Measurements from ENCODE around the gene SDK2.

Gene SDK2

DNA sequence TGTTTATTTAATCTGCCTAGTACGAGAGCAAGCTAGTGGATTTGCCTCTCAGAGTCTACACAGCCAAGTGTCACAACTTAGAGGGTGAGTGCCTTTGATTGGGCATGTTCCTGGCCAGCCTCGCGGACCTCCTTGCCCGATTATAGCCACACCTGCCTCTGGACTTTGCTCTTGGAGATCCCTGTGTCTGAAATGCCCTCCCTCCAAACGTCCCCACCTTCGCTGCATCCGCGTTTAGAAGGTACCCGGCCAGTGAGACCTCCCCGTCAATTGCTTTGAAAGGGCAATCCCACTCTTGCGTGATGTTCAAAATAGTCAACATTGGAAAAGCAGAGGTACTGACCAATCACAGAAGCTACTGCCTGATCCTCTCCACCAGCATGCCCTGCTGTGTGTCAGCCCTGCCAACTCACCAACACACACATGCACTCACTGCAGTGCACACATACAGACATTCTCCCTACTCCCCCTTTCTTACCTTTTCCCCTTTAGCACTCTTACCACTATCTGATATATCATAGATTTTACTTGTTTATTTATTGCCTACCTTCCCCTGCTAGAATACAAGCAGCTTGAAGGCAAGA lies 6.5 kb upstream of the SDK2 start:
- DNase-seq: no peak

- DNase-seq: no peak
Measured at GRCh38 chr17:73650140-73650539, 5.9 kb upstream of the SDK2 start.

DNA sequence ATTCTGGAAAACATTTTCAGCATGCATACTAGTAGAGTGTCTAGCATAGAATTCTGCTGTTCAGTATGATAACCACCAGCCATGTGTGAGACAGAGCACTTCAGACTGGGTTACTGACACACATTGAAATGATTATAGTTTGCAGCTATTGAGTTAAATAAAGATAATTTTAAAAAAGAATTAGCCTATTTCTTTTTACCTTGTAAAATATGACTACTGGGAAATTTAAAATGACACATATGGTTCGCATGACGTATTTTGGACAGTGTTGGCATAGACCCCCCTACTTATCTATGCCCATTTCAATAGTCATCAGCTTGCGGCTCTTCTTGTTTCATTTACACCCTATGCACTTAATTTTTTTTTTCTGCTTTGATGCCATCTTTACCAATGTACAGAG lies 4.7 kb upstream of the SDK2 start:
- DNase-seq: no peak

- DNase-seq: no peak
Measured at GRCh38 chr17:73648543-73648820, 4.2 kb upstream of the SDK2 start.

GRCh38 chr17:73647772-73648542 lies 3.7 kb upstream of the SDK2 start:
- no peak for DNase-seq

GRCh38 chr17:73647301-73647695 lies 3.1 kb upstream of the SDK2 start:
- no peak for DNase-seq

DNA sequence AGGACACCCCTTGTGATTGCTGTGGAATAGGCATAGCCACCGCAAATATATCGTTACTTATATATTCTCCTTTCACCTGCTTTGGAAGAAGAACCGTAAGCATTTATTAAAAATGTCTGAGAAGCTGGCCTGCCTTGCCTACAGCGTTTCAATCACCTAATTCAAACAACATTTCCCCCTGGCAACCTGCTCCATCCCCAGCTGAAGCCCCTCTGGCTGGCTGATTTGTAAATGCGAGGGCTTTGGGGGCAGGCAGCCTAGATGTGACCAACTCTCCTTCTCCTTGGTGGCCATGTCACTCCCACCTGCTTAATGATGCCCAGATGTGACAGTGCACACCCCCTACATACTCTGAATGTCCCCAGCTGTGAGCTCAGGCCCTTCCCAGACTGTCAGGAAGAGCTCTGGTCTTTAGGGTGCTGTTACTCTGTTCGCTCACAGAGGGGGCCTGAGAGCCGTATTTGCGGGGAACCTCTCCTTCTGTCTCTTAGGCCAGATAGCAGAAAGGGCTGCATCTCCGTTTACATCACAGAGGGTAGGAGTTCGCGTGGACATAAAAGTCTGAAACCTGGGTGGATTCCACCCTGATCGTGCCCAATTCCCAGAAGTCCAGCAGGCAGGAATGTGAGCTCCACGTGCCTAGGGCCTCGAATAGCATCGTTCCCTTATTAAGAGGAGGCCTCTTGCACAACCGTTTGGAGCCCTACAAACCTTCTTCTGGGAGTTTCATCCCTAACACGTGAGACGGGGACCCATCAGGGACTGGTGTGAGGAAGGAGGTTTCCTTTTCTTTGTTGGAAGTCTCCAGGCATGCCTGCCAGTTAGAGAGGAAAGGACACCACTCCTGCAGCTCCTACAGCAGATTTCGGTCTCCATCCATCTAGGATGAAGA lies 2.4 kb upstream of the SDK2 start:
- DNase-seq: no peak

- DNase-seq: no peak
Measured at GRCh38 chr17:73645050-73645871, 1.0 kb upstream of the SDK2 start.

GRCh38 chr17:73643852-73644144 lies 447 bp downstream of the SDK2 start:
- no peak for DNase-seq

DNA sequence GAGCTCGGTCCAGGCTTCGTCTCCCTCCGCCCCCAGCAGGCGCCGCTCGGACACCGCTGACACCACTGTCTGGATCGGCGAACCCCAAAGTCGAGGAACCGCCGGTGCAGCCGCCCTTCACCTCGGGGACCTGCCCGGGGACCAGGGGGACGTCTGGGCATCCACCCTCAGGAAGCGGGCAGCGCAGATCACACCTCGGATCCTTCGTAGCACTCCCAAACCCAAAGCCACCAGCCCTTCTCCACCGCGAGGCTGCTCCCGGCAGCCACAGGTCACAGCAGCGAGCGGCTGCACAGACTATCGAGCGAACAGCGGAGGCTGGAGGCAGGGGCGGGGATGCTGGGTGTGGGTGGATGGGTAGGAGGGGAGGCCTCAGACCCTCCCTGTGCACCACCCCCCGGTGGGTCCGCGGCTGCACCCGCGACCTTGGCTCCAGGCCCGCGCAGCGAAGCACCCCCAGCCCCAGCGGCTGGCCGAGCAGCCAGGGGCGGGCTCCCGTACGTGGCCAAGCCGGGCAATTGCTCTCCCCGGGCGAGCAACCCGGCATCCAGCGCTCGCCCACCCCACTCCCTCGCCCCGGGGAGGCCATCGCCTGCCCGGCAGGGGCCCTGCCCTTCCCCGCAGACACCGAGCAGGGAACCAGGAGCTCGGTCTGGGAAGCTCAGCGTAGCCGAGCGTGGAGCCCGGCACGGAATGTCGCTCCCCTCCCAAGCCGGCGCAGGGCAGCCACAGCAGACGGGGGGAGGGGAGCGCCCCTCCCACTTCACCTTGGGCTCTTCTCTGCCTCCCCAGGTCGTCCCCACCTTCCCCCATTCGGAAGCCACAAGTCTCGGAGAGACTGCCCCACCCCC lies 1.0 kb downstream of the SDK2 start:
- DNase-seq: peak; percentile 66

- DNase-seq: no peak
Measured at GRCh38 chr17:73642659-73643000, 1.6 kb downstream of the SDK2 start.

DNA sequence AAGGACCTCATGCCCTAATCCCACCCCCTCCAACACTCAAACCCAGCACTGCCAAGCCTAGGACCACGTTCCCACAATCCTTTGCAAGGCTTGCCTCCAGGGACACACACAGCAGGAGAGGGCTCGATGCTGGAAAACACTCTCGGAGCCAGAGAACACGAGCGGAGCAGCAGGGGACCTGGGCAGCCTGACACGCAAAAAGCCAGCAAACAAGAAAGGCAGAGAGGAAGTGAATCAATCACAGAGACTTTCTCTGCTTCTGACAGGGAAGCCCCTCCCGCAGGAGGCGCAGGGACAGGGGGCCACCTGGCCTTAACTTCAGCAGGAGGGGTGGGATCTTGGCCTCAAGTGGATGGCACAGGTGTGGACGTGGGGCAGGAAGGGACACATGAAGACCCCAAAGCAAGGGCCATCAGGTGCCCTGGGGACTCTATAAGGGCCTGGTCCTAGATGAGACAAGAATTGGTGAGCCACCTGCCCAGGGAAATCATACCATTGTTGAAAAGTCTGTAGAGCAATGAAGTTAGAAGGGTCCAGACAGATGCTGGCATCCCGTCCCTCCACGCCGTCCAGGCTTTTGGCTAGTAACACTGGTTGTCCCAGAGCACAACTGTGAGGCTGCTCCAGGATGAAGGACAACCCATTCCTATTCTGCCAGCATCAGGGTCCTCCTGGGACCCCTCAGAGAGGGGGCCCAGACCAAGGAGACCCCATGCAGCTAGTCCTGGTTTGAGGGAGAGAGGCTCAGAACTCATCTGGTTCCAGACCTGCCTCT lies 2.2 kb downstream of the SDK2 start:
- no peak for DNase-seq

GRCh38 chr17:73640691-73641090 lies 3.6 kb downstream of the SDK2 start:
- DNase-seq: peak; percentile 12

- no peak for DNase-seq
Measured at GRCh38 chr17:73639932-73640331, 4.3 kb downstream of the SDK2 start.

- DNase-seq: no peak
Measured at GRCh38 chr17:73639322-73639721, 4.9 kb downstream of the SDK2 start.

- DNase-seq: no peak
Measured at GRCh38 chr17:73638556-73638955, 5.7 kb downstream of the SDK2 start.

DNA sequence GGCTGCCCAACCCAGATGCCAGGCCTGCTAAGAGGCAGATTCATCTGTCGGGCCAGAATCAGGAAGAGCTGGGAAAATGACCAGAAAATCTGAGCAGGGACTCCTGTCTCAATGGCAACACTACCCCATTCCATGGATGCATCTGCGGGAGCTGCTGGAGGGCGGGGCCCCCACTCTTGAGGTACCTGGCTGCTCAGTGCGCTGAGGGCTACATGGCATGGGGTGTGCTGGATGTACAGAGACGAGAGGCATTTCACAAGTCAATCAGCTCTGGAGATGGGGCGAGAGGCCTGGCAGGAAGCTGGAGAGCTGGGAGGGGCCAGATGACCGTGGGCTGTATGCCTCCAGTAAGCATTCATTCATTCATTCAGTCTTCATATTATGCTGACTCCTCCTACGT lies 6.4 kb downstream of the SDK2 start:
- peak; percentile 50 for DNase-seq

GRCh38 chr17:73635101-73635817 lies 9.0 kb downstream of the SDK2 start:
- DNase-seq: peak; percentile 36

GRCh38 chr17:73634629-73635028 lies 9.6 kb downstream of the SDK2 start:
- peak; percentile 2 for DNase-seq

GRCh38 chr17:73633736-73634135 lies 10.5 kb downstream of the SDK2 start:
- peak; percentile 17 for DNase-seq

DNA sequence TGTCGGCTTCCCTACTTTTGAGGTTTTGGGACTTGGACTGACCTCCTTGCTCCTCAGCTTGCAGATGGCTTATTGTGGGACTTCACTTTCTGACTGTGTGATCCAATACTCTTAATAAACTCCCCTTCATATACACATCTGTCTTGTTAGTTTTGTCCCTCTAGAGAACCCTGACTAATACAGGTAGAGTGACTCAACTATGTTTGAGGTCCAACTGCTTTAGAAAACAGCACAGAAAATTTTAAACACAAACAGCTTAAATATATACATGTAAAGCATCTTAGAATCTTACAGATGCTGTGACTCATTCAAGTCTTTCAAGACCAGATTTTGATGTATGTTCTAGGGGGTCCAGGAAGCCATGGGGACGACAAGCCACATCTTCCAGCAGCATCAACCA lies 11.7 kb downstream of the SDK2 start:
- no peak for DNase-seq
